PFSK-1 (cell line): ENCODE results near the gene RASGRF2.

Source experiments
- FOXP2 ChIP-seq: optimal IDR thresholded peaks from 2 replicates; pipeline ENCODE3; 2011; ENCODE audit warnings: borderline replicate concordance, control low read depth, inconsistent platforms; ENCODE audit not compliant: insufficient read depth; ENCODE audit errors: extremely low read length, extremely low read depth
- POLR2AphosphoS5 ChIP-seq: IDR thresholded peaks from 2 replicates; pipeline ENCODE4 v1.6.1; 2012; ENCODE audit warnings: low read depth, mild to moderate bottlenecking, control low read depth, low read length, moderate library complexity
- REST ChIP-seq, 2 experiments: IDR thresholded peaks; 2 replicates each; pipeline versions ENCODE4 v1.6.1 to v1.8.0; 2011 to 2012; ENCODE audit warnings: low read depth in 2 of 2, low read length in 2 of 2, control low read depth in 1 of 2, inconsistent platforms in 1 of 2, mild to moderate bottlenecking in 1 of 2, moderate library complexity in 1 of 2; ENCODE audit not compliant: insufficient read depth in 1 of 2
- SIN3A ChIP-seq: IDR thresholded peaks from 2 replicates; pipeline ENCODE4 v1.6.1; 2012; ENCODE audit warnings: mild to moderate bottlenecking, low read length, moderate library complexity, borderline replicate concordance; ENCODE audit not compliant: insufficient read depth
- TAF1 ChIP-seq: IDR thresholded peaks from 2 replicates; pipeline ENCODE4 v1.6.1; 2012; ENCODE audit warnings: low read length, control low read depth, borderline replicate concordance; ENCODE audit not compliant: insufficient read depth

RASGRF2 gene

DNA sequence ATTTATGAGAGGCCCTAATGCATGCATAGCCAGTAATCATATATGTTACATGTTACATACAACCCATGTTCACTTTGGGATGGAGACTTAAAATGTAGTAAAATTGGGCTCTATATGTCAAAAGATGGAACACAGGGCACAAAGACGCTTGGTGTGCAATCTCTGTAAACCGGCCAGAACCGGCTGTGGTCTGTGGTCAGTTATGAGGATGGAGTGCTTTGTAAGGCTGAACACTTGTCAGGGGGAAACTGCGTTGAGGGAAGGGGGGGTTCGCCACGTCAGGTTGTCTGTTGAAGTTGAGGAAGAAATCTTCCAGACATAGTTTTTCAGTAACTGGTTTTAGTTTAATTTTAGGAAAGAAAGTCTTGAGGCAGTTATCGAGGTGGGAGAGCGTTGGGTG, 270.3 kb downstream of the RASGRF2 start:
- TF ChIP-seq REST (IDR thresholded peaks at IDR 0.05; ENCODE audit: insufficient read depth in 1 of 2, low read depth in 2 of 2, low read length in 2 of 2) (no peak), POLR2AphosphoS5 (no peak), FOXP2 (no peak), TAF1 (no peak), SIN3A (no peak)

DNA sequence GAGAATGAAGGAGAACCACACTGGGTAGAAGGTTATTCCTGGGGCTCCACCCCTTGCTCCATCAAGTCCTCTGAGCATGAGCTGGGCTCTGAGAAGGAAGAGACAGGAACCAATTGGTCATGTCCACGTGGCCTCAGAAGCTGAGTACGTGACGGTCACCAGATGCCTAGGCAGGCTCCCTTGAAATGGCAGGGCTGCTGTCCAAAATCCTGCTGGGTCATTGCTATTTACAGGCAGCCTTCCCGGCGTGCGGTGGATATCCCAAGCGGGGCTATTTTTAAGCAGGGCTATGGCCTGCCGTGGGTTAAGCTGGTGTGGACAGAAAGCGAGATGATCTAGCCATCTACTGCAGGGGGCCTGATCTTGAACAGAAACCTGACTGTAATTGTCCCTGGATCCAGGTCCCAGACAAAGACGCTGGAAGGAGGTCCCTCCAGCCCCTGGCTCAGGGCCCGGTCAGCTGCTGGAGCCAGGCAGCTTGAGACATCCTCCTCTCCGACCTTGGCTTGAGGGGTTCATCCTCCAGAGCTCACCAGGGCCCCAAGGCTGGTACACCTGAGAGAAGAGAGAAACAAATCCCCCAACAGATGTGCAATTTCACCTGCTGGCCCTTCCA, 272.4 kb downstream of the RASGRF2 start:
- no peak for TF ChIP-seq SIN3A
- TF ChIP-seq POLR2AphosphoS5 = no peak
- TF ChIP-seq REST (IDR thresholded peaks at IDR 0.05; ENCODE audit: insufficient read depth in 1 of 2, low read depth in 2 of 2, low read length in 2 of 2) = no peak
- no peak for TF ChIP-seq TAF1
- TF ChIP-seq FOXP2 = no peak

DNA sequence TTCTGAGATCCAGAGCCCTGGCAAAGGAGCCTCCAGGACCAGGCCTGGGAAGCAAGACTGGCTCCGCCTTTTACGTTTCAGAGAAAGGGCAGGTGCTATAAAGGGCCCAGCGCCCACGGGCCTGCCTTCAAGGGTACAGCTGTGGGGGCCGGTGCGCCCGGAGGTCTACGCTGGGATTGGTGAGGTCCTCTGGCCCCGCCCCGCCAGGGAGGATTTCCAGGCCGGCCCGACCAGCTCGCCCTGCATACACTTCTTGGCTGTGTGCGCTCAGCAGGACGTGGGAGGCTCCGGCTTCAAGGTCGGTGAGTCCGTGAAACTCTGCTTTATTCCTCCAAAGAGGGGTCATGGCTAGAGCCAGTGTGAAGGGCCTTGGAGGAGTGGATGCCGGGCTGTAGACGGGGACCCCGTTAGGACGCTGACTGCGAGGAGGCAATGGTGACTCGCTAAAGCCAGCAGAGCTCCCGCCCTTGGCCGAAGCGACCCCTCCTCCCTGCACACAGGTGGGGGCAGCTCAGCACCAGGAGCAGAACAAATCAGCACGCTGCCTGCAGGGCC, 273.0 kb downstream of the RASGRF2 start, which contains the start of gene CKMT2:
CKMT2 (plus strand) TSS at position 243 of the 555 bp plus-strand sequence. CDS start 17,811 bp downstream, outside the sequence.
- TF ChIP-seq REST (IDR thresholded peaks at IDR 0.05; ENCODE audit: insufficient read depth in 1 of 2, low read depth in 2 of 2, low read length in 2 of 2) (no peak), POLR2AphosphoS5 (no peak), TAF1 (no peak), SIN3A (no peak), FOXP2 (no peak)

- TF ChIP-seq TAF1 (no peak), FOXP2 (no peak), SIN3A (no peak), POLR2AphosphoS5 (no peak), REST (IDR thresholded peaks at IDR 0.05; ENCODE audit: insufficient read depth in 1 of 2, low read depth in 2 of 2, low read length in 2 of 2) (no peak)
These were observed 274.1 kb downstream of the RASGRF2 start for GRCh38 chr5:81234299-81234698.
